Naive thymus-derived CD4-positive, alpha-beta T cell (primary cell): Measurements from ENCODE around the gene PTCHD1. TPM values are rescaled to one million over a fixed set of nuclear protein-coding genes. Genes with fewer than 3 reads are reported as not detected.
A peak's percentile ranks its signal among the peaks of the same experiment; 100 is the strongest.

ENCODE experiments used
- ATAC-seq: fragments of 150-1000 bp; cut with Tn5 transposase; 2 replicates; pipeline ENCODE4 v1.10.0; 2021; ENCODE audit warnings: mild to moderate bottlenecking, moderate library complexity
- CTCF ChIA-PET: fragments of 350-600 bp; sonication (Branson Sonifier 250); formaldehyde crosslinking; loops from one replicate; lab custom pipeline; 2021; ENCODE audit warnings: antibody characterized with exemption; lab: Charles Lee
- POLR2A ChIA-PET: fragments of 350-600 bp; sonication (Branson Sonifier 250); formaldehyde crosslinking; loops from one replicate; lab custom pipeline; 2021; ENCODE audit warnings: antibody characterized with exemption, inconsistent platforms; lab: Charles Lee
- DNase-seq, 9 donors: peaks; one replicate each; pipeline versions ENCODE4 v3.0.0 to v3.0.0-alpha.2; 2020 to 2022; ENCODE audit warnings: mixed read lengths in 1 of 9
- H3K27ac ChIP-seq: one replicate; pipeline ENCODE4 v1.7.0; 2013; ENCODE audit warnings: mild to moderate bottlenecking, low read depth, low read length, moderate library complexity
- H3K27me3 ChIP-seq, 2 donors: one replicate each; pipeline ENCODE4 v1.7.0; 2013; ENCODE audit warnings: low read length in 2 of 2, mild to moderate bottlenecking in 2 of 2, moderate library complexity in 2 of 2; ENCODE audit not compliant: control insufficient read depth in 2 of 2, insufficient read depth in 2 of 2
- H3K36me3 ChIP-seq, 3 experiments: 1 replicate in 2 of 3; 2 replicates in 1 of 3; pipeline ENCODE4 v1.7.0; 2013; ENCODE audit warnings: low read length in 3 of 3, mild to moderate bottlenecking in 3 of 3, moderate library complexity in 1 of 3; ENCODE audit not compliant: insufficient read depth in 3 of 3, control insufficient read depth in 2 of 3
- H3K4me1 ChIP-seq, 2 donors: one replicate each; pipeline ENCODE4 v1.7.0; 2013; ENCODE audit warnings: low read length in 2 of 2, mild to moderate bottlenecking in 2 of 2, moderate library complexity in 1 of 2; ENCODE audit not compliant: control insufficient read depth in 2 of 2, insufficient read depth in 2 of 2
- H3K4me3 ChIP-seq: 2 replicates; pipeline ENCODE4 v1.7.0; 2013; ENCODE audit warnings: mild to moderate bottlenecking, low read length
- H3K9me3 ChIP-seq, 3 experiments: 1 replicate in 2 of 3; 2 replicates in 1 of 3; pipeline ENCODE4 v1.7.0; 2013; ENCODE audit warnings: low read length in 3 of 3; ENCODE audit not compliant: control insufficient read depth in 2 of 3
- H3K27ac Mint-ChIP-seq, 9 donors: one replicate each; pipeline ENCODE4 v1.8.0; 2020 to 2022; ENCODE audit warnings: mixed read lengths in 9 of 9, mild to moderate bottlenecking in 8 of 9, moderate library complexity in 5 of 9, inconsistent platforms in 2 of 9
- H3K27me3 Mint-ChIP-seq, 5 donors: one replicate each; pipeline ENCODE4 v1.8.0; 2021 to 2022; ENCODE audit warnings: mixed read lengths in 5 of 5, mild to moderate bottlenecking in 1 of 5
- H3K36me3 Mint-ChIP-seq, 5 donors: one replicate each; pipeline ENCODE4 v1.8.0; 2020 to 2022; ENCODE audit warnings: mixed read lengths in 5 of 5, mild to moderate bottlenecking in 3 of 5, inconsistent platforms in 1 of 5
- H3K4me1 Mint-ChIP-seq, 7 donors: one replicate each; pipeline ENCODE4 v1.8.0; 2020 to 2022; ENCODE audit warnings: mixed read lengths in 7 of 7, mild to moderate bottlenecking in 3 of 7, inconsistent platforms in 1 of 7
- H3K4me3 Mint-ChIP-seq, 10 donors: one replicate each; pipeline ENCODE4 v1.8.0; 2020 to 2022; ENCODE audit warnings: mild to moderate bottlenecking in 10 of 10, mixed read lengths in 10 of 10, moderate library complexity in 6 of 10, inconsistent platforms in 2 of 10
- H3K9me3 Mint-ChIP-seq, 11 donors: one replicate each; pipeline ENCODE4 v1.8.0; 2020 to 2022; ENCODE audit warnings: mixed read lengths in 11 of 11, mild to moderate bottlenecking in 4 of 11, inconsistent platforms in 1 of 11, moderate library complexity in 1 of 11
- intact Hi-C, 2 donors: fragments of 100-400 bp; cut with micrococcal nuclease; formaldehyde crosslinking; loops; one replicate each; pipeline ENCODE4 v1.15.1; 2023
- polyA plus RNA-seq, 2 donors: library from polyadenylated mRNA; unstranded; fragments of 300-500 nt; fragmentation: Illumina TruSeq; gene quantifications; one replicate each; pipeline ENCODE4 v1.2.3, GENCODE V29; 2021
- total RNA-seq, 6 experiments: library from RNA in 5 of 6; stranded (reverse) in 5 of 6; gene quantifications; 1 replicate in 5 of 6; 2 replicates in 1 of 6; pipeline ENCODE4 v1.2.3 and lab custom pipeline; 2021 to 2026

Gene PTCHD1
- total and polyA plus RNA-seq, 7 experiments from 2014 or later: not detected

GRCh38 chrX:23311731-23312130 lies 22.9 kb upstream of the PTCHD1 start:
- H3K9me3 Mint-ChIP-seq: no peaks in the 10 kb centered on the region
- H3K27ac Mint-ChIP-seq: no peak overlapping the region
- Histone ChIP-seq H3K4me1 (no peaks in the 10 kb centered on the region), H3K4me3 (no peak overlapping the region), H3K27me3 (no peaks in the 10 kb centered on the region), H3K9me3 (no peaks in the 10 kb centered on the region), H3K36me3 (no peaks in the 10 kb centered on the region), H3K27ac (no peak overlapping the region)
- ChIA-PET CTCF (no interaction called here), POLR2A (no interaction called here)
- no peak overlapping the region for H3K4me3 Mint-ChIP-seq
- no peaks in the 10 kb centered on the region for H3K36me3 Mint-ChIP-seq
- peaks cover 0 to 3% (median 0%) of the 10 kb centered on the region in 5 donors for H3K27me3 Mint-ChIP-seq
- intact Hi-C loops: no loop called here
- DNase-seq (no peak), ATAC-seq (no peak)
- no peaks in the 10 kb centered on the region for H3K4me1 Mint-ChIP-seq

DNA sequence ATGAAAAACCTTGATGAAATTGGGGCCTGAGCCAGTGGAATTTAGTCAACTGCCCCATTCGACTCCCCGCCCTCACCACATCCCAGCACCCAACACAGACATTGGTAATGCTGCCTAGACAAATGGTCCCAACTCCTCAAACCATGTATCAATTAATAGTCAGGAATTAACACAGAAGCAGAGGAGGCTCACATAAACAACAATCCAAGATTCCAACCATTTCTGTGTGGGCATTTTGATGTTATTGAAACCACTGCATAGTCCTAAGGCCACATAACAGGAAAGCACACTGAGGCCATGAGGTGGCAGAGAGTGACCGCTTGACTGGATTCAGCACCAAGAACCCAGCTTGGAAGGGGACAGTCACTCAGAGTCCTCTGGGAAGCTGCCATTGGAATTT lies 22.5 kb upstream of the PTCHD1 start:
- Histone ChIP-seq H3K27ac (no peak overlapping the region), H3K4me3 (no peak overlapping the region), H3K27me3 (no peaks in the 10 kb centered on the region), H3K36me3 (no peaks in the 10 kb centered on the region), H3K9me3 (no peaks in the 10 kb centered on the region), H3K4me1 (no peaks in the 10 kb centered on the region)
- DNase-seq (no peak), ATAC-seq (no peak)
- CTCF ChIA-PET: no interaction called here
- Mint-ChIP-seq H3K4me3 (no peak overlapping the region), H3K27ac (no peak overlapping the region), H3K4me1 (no peaks in the 10 kb centered on the region), H3K27me3 (peaks cover 0 to 3% (median 0%) of the 10 kb centered on the region in 5 donors), H3K36me3 (no peaks in the 10 kb centered on the region), H3K9me3 (no peaks in the 10 kb centered on the region)
- intact Hi-C loops: no loop called here
- POLR2A ChIA-PET: no interaction called here

DNA sequence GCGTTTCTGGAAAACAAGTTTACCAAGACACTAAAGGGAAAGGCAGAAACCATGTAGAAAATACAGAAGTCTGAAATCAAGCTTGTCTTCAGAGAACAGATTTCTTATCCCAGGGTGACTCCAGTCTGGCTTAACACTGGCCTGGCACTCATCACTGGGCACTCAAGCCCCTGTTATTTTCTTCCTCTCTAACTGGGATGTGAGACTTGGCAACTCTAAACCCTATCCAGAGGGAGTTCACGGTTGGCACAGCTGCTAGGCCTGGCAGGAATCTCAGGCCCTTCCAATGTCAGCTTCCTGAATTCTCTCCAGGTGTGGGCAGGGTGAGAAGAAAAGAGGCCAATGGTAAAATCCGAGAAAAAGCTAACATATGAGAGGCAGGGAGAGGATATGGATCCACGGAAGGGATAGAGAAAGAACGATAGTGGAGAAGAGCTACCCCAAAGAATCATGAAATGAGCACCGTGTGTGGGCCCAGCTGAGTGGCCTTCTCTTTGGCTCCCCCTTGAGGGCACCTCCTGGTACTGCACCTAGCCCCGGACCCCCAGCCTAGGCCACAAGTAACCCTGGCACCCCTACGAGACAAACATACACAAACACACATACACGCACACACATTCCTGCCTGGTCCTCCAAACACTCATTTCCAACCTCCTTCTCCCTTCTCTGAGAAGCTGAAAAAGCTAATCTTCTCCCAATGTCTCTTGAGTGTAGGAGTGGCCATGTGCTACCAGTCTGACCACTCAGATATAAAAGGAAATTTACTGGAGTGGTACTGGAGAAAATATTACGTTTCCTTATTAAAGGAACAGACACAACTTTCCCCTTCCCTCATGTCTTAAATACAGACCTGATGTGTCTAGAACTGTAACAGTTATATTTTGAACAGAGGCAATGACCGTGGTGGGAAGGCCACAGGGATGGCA lies 16.6 kb upstream of the PTCHD1 start:
- Mint-ChIP-seq H3K4me1 (no peaks in the 10 kb centered on the region), H3K9me3 (no peaks in the 10 kb centered on the region), H3K27ac (no peak overlapping the region), H3K27me3 (peaks cover 0 to 5% (median 0%) of the 10 kb centered on the region in 5 donors), H3K36me3 (no peaks in the 10 kb centered on the region), H3K4me3 (no peak overlapping the region)
- ATAC-seq (peak; percentile 63), DNase-seq (peak in 4 of 9 donors; percentile 16 to 37 (median 27))
- H3K9me3 ChIP-seq: no peaks in the 10 kb centered on the region
- H3K27me3 ChIP-seq: no peaks in the 10 kb centered on the region
- no peak overlapping the region for H3K4me3 ChIP-seq
- intact Hi-C loops: no loop called here
- H3K4me1 ChIP-seq: no peaks in the 10 kb centered on the region
- H3K36me3 ChIP-seq: no peaks in the 10 kb centered on the region
- H3K27ac ChIP-seq: no peak overlapping the region
- ChIA-PET POLR2A (no interaction called here), CTCF (interaction anchor here (0.7 to 1.2 kb wide), 2 partner anchors 10 to 1943 kb away, joined by 3 to 4 read pairs; no protein-coding TSS in a partner anchor)

DNA sequence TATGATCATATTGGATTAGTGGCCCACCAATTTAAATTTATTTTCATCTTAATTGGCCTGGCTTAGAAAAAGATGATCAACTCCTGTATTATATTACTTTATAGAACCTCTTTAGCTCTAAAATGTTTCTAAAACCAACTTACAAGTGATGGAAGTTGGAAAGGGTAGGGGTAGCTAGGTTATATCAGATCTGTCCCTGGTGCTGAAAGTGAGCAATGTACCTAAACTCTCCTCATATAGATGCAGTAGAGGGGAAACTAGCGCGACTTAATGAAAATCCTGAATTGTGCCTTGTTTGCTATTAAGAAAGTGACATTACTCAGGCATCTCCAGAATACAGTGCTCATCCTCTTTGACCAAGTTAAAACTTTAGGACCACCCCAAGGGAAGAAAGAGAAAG lies 7.5 kb upstream of the PTCHD1 start:
- no peaks in the 10 kb centered on the region for H3K9me3 ChIP-seq
- ATAC-seq: no peak
- Mint-ChIP-seq H3K4me1 (peaks cover 0 to 10% (median under 1%) of the 10 kb centered on the region in 7 donors), H3K4me3 (no peak overlapping the region), H3K27me3 (peaks cover 7 to 23% (median 17%) of the 10 kb centered on the region in 5 donors), H3K9me3 (no peaks in the 10 kb centered on the region), H3K36me3 (no peaks in the 10 kb centered on the region), H3K27ac (no peak overlapping the region)
- no peaks in the 10 kb centered on the region for H3K36me3 ChIP-seq
- no peaks in the 10 kb centered on the region for H3K27me3 ChIP-seq
- no peak overlapping the region for H3K27ac ChIP-seq
- H3K4me1 ChIP-seq: no peaks in the 10 kb centered on the region
- CTCF ChIA-PET: no interaction called here
- intact Hi-C loops: no loop called here
- H3K4me3 ChIP-seq: no peak overlapping the region
- no peak for DNase-seq
- POLR2A ChIA-PET: no interaction called here

- Mint-ChIP-seq H3K27me3 (peaks cover 20 to 51% (median 31%) of the 10 kb centered on the region in 5 donors), H3K36me3 (no peaks in the 10 kb centered on the region), H3K4me1 (peaks cover 0 to 15% (median 11%) of the 10 kb centered on the region in 7 donors), H3K4me3 (peak overlapping the region in 3 of 10 donors; percentile 21 to 66 (median 58)), H3K27ac (peak overlapping the region in 1 of 9 donors; percentile 19), H3K9me3 (peaks cover 0 to 2% (median 0%) of the 10 kb centered on the region in 11 donors)
- DNase-seq (no peak), ATAC-seq (no peak)
- Histone ChIP-seq H3K27me3 (no peaks in the 10 kb centered on the region), H3K27ac (no peak overlapping the region), H3K4me1 (no peaks in the 10 kb centered on the region), H3K9me3 (no peaks in the 10 kb centered on the region), H3K36me3 (no peaks in the 10 kb centered on the region), H3K4me3 (no peak overlapping the region)
- intact Hi-C loops: no loop called here
- CTCF ChIA-PET: no interaction called here
- POLR2A ChIA-PET: no interaction called here
Observed at GRCh38 chrX:23331701-23332100, 2.9 kb upstream of the PTCHD1 start.

DNA sequence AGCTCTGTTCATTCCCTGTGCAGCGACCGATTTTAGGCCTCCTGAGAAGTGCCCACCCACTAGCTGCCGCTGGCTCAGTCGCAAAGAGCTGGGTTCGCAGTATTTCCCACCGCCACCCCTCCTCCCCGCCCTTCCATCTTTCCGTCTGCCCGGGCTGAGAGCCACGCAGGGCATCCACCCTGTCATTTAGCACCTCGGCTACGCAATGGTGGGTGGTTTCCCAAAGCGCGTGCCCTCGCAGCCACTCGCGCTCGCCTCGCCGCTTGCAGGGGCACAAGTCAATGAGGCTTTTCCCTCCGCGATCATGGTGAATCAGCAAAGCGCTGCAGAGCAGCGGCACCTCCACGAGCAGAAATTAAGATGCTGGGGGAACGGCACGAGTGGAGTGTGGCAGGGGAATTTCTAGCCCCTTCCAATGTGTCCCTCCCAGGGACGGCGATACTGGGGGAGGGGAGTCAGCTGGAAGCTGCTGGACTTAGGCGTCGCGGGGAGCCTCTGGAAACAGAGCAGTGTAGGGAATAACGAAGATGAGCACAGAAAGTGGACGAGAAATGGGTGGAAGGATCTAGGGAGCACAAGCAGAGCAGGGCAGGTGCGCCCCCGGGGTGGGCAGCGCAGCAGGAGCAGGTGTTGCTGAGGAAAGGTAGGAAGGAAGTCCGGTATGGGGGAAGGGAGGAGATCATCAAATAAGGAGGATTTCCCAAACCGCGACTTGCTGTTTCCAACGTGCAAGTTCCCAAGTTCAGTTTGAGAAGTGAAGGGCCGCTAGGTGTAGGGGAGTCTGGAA lies 2.4 kb upstream of the PTCHD1 start:
- POLR2A ChIA-PET: no interaction called here

More for the DNA sequence above, 2.4 kb upstream of the PTCHD1 start:
- CTCF ChIA-PET: no interaction called here
- Mint-ChIP-seq H3K36me3 (no peaks in the 10 kb centered on the region), H3K4me1 (peaks cover 0 to 15% (median 11%) of the 10 kb centered on the region in 7 donors), H3K27me3 (peaks cover 20 to 52% (median 34%) of the 10 kb centered on the region in 5 donors), H3K27ac (no peak overlapping the region), H3K4me3 (peak overlapping the region; percentile 7 to 86 (median 64)), H3K9me3 (peaks cover 0 to 2% (median 0%) of the 10 kb centered on the region in 11 donors)
- intact Hi-C loops: no loop called here
- H3K36me3 ChIP-seq: no peaks in the 10 kb centered on the region
- ATAC-seq (no peak), DNase-seq (no peak)
- no peak overlapping the region for H3K4me3 ChIP-seq
- H3K9me3 ChIP-seq: no peaks in the 10 kb centered on the region
- H3K27ac ChIP-seq: no peak overlapping the region
- H3K4me1 ChIP-seq: no peaks in the 10 kb centered on the region
- no peaks in the 10 kb centered on the region for H3K27me3 ChIP-seq
